ENCODE results near the gene PPP6C.

Gene PPP6C

GRCh38 chr9:125218621-125219020, 29.0 kb upstream of the PPP6C start:
- peaks cover 18% of the 10 kb centered on the region for H3K36me3 ChIP-seq (replicated peaks; ENCODE audit: low read depth, low read length)
- no peak overlapping the region for H3K9ac ChIP-seq (ENCODE audit: low read length)
- H3K4me3 ChIP-seq (ENCODE audit: low read length): no peak overlapping the region
- no peak overlapping the region for H2AFZ ChIP-seq (ENCODE audit: low read depth, low read length)
- no peak overlapping the region for H3K4me2 ChIP-seq (ENCODE audit: low read length)
- H3K27me3 ChIP-seq (ENCODE audit: low read depth, low read length): no peaks in the 10 kb centered on the region
- no peaks in the 10 kb centered on the region for H3K4me1 ChIP-seq (ENCODE audit: low read length)
- TF ChIP-seq CTCF (IDR thresholded peaks at IDR 0.05; ENCODE audit: low read depth, low read length) (no peak), EZH2phosphoT487 (IDR thresholded peaks at IDR 0.05; ENCODE audit: low read depth) (no peak)
- no peaks in the 10 kb centered on the region for H4K20me1 ChIP-seq (ENCODE audit: insufficient read depth, low read length)
- no peaks in the 10 kb centered on the region for H3K79me2 ChIP-seq (ENCODE audit: low read length)
- H3K27ac ChIP-seq (ENCODE audit: low read length): no peak overlapping the region
- H3K9me3 ChIP-seq (ENCODE audit: insufficient read depth, low read length): no peaks in the 10 kb centered on the region

DNA sequence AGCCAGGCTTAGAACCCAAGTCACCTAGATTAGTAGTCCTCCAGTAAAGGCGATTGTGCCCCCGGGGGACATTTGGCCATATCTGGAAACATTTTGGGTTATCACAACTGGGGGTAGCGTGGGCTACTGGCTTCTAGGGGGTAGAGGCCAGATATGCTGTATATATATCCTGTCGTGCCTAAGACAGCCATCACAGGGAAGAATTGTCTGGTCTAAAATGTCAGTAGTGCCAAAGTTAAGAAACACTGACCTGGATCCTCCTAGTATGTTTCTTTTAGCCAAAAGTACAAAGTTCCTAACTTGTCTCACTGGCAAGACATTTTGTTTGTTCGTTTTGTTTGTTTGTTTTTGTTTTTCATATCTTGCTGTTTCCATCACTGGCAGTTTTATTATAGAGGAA, 24.6 kb upstream of the PPP6C start:
- H3K4me1 ChIP-seq (ENCODE audit: low read length): no peaks in the 10 kb centered on the region
- no peak overlapping the region for H3K27ac ChIP-seq (ENCODE audit: low read length)
- peaks cover 24% of the 10 kb centered on the region for H3K36me3 ChIP-seq (replicated peaks; ENCODE audit: low read depth, low read length)
- no peak overlapping the region for H3K4me3 ChIP-seq (ENCODE audit: low read length)
- H3K9me3 ChIP-seq (ENCODE audit: insufficient read depth, low read length): no peaks in the 10 kb centered on the region
- H3K27me3 ChIP-seq (ENCODE audit: low read depth, low read length): no peaks in the 10 kb centered on the region
- H4K20me1 ChIP-seq (ENCODE audit: insufficient read depth, low read length): no peaks in the 10 kb centered on the region
- H3K4me2 ChIP-seq (ENCODE audit: low read length): no peak overlapping the region
- H2AFZ ChIP-seq (ENCODE audit: low read depth, low read length): no peak overlapping the region
- TF ChIP-seq CTCF (IDR thresholded peaks at IDR 0.05; ENCODE audit: low read depth, low read length) (no peak), EZH2phosphoT487 (IDR thresholded peaks at IDR 0.05; ENCODE audit: low read depth) (no peak)
- H3K9ac ChIP-seq (ENCODE audit: low read length): no peak overlapping the region
- H3K79me2 ChIP-seq (ENCODE audit: low read length): no peaks in the 10 kb centered on the region

- Histone ChIP-seq H3K27me3 (ENCODE audit: low read depth, low read length) (no peaks in the 10 kb centered on the region), H3K36me3 (replicated peaks; ENCODE audit: low read depth, low read length) (peaks cover 15% of the 10 kb centered on the region), H3K9ac (ENCODE audit: low read length) (no peak overlapping the region), H3K27ac (ENCODE audit: low read length) (no peak overlapping the region), H3K9me3 (ENCODE audit: insufficient read depth, low read length) (no peaks in the 10 kb centered on the region), H2AFZ (ENCODE audit: low read depth, low read length) (no peak overlapping the region), H4K20me1 (ENCODE audit: insufficient read depth, low read length) (no peaks in the 10 kb centered on the region), H3K4me2 (ENCODE audit: low read length) (no peak overlapping the region), H3K4me3 (ENCODE audit: low read length) (no peak overlapping the region), H3K4me1 (ENCODE audit: low read length) (peaks cover 7% of the 10 kb centered on the region; the same call in 1 of the 2 replicates), H3K79me2 (ENCODE audit: low read length) (peaks cover 10% of the 10 kb centered on the region)
- TF ChIP-seq CTCF (IDR thresholded peaks at IDR 0.05; ENCODE audit: low read depth, low read length) (no peak), EZH2phosphoT487 (IDR thresholded peaks at IDR 0.05; ENCODE audit: low read depth) (no peak)
Measured at GRCh38 chr9:125204477-125204876, 14.9 kb upstream of the PPP6C start.

- Histone ChIP-seq H3K36me3 (replicated peaks; ENCODE audit: low read depth, low read length) (peaks cover 15% of the 10 kb centered on the region), H3K79me2 (ENCODE audit: low read length) (peaks cover 10% of the 10 kb centered on the region), H3K4me2 (ENCODE audit: low read length) (no peak overlapping the region), H2AFZ (ENCODE audit: low read depth, low read length) (no peak overlapping the region), H3K4me3 (ENCODE audit: low read length) (no peak overlapping the region), H3K9ac (ENCODE audit: low read length) (no peak overlapping the region), H3K9me3 (ENCODE audit: insufficient read depth, low read length) (no peaks in the 10 kb centered on the region), H3K27me3 (ENCODE audit: low read depth, low read length) (no peaks in the 10 kb centered on the region), H3K27ac (ENCODE audit: low read length) (no peak overlapping the region), H3K4me1 (ENCODE audit: low read length) (peaks cover 8% of the 10 kb centered on the region; the same call in 1 of the 2 replicates), H4K20me1 (ENCODE audit: insufficient read depth, low read length) (no peaks in the 10 kb centered on the region)
- TF ChIP-seq CTCF (IDR thresholded peaks at IDR 0.05; ENCODE audit: low read depth, low read length) (no peak), EZH2phosphoT487 (IDR thresholded peaks at IDR 0.05; ENCODE audit: low read depth) (no peak)
Measured at GRCh38 chr9:125202846-125203618, 13.4 kb upstream of the PPP6C start.
